GM21737 (cell line): ENCODE results near the gene SNUPN.
"Not testable (repeated sequence)": the region's sequence is repeated elsewhere in the genome, so short reads cannot be mapped to it uniquely, and the experiment has no call there.

Experiments used
- ATAC-seq: cut with Tn5 transposase; IDR thresholded peaks from one replicate; pipeline ENCODE4 v1.9.1; 2021; ENCODE audit warnings: mild to moderate bottlenecking, moderate library complexity; ENCODE audit not compliant: unreplicated experiment

Gene SNUPN

DNA sequence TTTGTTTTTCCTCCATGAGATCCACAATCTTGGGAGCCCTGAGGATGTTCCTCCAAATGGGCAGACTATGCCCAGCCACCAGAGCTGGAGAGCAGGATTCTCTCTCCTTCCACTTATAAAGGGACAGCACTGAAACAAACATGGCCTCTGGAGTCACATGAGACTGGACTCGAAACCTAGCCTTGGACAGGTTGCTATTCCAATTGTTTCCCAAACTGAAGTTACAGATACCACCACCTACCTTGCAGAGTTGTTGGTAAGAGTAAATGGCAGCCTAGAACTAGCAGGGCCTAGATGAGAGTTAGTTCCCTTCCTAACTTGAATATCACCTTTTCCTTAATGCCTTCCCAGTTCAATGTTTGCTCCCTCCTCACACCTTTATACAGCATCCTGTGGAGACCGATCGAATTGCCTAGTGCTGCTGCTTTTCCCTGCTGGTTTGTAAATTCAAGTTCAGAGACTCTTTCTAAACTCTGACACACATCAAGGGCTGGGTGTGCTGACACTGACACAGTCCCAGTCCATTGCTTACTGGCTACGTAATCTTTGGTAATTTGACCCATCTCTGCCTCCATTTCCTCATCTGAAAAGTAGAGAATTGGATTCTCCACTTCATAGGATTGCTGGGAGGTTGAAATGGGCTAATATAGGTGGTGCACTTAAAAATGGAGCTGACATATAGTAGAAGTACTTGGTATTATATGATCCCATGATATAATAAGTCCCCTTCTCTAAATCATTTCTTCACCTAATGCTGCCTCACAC is 11.9 kb upstream of the SNUPN start:
- ATAC-seq: no peak

DNA sequence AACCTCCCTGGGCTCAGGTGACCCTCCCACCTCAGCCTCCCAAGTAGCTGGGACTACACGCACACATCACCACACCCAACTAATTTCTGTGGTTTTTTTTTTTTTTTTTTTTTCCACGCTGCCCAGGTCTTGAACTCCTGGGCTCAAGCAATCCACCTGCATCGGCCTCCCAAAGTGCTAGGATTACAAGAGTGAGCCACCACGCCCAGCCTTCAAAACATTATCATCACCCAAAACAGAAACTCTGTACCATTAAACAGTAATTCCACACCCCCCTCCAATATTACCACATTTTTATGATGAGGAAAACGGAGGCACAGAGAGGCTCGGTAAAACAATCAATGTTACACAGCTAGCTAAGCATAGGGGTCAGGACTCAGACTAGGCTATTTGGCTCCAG is 10.5 kb upstream of the SNUPN start:
- ATAC-seq: no peak

DNA sequence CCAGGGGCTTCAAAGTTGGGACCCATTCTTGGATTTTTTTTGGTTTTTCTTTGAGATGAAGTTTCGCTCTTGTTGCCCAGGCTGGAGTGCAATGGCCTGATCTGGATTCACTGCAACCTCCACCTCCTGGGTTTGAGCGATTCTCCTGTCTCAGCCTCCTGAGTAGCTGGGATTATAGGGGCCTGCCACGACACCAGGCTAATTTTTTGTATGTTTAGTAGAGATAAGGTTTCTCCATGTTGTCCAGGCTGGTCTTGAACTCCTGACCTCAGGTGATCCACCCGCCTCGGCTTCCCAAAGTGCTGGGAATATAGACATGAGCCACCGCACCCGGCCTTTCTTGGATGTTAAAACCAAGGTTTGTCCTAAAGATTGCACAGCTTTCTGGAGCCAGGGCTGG is 8.4 kb upstream of the SNUPN start:
- not testable (repeated sequence) for ATAC-seq

DNA sequence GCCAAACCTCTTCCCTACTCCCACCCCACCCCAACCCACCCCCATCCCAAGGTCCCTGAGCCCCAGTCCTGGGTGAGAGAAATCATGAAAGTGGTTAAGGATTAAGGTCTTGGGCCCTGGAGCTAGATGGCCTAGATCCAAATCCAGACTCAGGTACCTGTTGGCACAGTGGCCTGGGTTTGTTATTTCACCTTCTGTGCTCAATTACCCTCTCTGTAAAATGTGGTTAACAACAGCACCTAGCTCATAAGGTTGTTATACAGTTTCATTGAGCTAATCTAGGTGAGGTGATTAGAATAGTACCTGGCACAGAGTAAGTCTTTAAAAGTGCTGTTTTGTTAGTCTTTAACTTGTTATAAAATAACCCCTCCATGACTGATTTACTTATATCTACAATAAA is 6.4 kb upstream of the SNUPN start:
- ATAC-seq: no peak

DNA sequence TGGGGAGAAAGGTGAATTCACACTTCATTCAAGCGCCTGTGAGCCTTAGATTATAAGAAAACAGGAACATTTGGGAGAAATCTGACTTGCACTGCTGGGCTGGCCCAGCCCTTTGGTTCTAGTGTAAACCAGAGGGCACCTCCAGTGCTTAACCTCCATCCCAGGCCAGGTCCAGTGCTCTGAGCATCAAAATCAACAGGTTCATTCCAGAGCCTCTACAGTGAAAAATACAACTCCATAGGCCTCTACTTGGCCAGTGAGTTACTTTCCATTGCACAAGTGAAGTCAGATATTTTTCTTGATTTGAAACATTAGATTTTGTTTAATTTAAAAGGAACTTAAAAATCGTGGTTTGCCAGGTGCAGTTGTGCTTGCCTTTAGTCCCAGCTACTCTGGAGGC is 3.0 kb downstream of the SNUPN start:
- no peak for ATAC-seq

DNA sequence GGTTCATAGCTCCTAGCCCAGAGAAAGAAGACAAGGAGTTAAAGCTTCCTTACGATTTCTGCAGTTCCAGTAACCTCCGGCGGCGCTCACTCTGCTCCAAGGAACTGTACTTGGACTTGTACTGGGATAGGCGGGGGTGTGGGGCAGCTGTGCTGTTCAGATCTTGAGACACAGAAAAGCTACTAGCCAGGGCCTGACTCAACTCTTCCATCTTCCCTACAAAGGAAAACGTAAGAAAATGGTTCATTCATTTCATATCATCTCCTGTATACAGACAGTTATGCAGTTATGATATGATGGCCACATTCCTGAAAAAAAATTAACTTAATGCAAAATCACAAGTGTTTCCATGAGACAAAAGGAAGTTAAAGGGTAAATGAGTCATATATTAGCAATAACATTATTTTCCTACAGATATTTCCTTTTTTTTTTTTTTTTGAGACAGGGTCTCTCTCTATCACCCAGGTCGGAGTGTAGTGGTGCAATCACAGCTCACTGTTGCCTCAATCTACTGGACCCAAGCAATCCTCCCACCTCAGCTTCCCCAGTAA is 4.6 kb downstream of the SNUPN start:
- ATAC-seq: no peak

DNA sequence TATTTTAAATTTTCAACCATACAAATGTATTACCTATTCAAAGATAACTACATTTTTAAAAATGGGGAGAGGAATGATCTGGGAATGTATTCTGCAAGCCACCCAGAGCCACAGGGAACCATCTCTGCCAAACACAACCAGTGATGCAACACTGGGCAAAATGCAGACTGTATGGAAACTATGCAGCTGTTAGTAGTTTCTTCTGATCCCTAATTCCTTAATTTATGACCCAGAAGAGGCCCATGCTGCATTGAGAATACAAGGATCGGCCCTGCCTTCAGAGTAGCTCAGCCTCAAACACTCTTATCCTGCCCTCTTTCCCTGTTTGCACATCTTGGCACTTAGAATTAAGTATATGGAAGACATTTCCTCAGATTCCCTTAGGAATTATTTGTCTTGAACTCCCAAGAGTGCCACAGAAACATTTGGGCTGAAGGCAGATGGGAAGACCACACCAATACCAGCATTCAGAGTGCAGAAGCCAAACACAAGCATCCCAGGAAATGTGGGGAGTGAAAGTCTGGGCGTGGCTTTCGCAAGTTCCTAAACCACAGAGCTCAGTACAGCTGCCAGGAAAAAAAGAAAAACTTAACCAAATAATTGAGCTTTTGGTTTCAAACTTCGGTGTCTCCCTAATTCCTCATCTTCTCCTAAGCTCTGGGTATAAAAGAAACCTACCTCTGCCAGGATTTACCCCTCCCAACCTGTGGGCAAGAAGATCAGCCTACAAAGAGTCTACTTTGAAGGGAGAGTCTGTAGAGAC is 5.3 kb downstream of the SNUPN start:
- no peak for ATAC-seq

DNA sequence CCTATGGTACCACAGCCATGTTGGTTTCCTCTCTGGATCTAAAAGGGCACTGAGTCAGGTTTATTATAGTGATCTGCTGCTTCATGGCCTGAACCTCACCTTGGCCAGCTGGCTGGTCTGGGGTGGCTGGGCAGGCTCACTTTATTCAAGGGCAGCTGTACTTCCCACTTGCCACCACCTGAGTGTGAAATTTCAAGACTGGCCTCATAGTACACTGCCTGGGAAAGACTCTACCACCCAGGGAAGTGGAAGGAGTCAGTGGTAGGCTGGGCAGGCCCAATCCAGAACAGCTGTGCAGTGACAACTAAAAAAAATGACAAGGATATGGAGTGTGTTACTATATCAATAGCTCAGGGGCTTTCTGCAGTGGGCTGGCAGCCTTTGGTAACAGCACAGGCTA is 8.8 kb downstream of the SNUPN start:
- ATAC-seq: no peak

DNA sequence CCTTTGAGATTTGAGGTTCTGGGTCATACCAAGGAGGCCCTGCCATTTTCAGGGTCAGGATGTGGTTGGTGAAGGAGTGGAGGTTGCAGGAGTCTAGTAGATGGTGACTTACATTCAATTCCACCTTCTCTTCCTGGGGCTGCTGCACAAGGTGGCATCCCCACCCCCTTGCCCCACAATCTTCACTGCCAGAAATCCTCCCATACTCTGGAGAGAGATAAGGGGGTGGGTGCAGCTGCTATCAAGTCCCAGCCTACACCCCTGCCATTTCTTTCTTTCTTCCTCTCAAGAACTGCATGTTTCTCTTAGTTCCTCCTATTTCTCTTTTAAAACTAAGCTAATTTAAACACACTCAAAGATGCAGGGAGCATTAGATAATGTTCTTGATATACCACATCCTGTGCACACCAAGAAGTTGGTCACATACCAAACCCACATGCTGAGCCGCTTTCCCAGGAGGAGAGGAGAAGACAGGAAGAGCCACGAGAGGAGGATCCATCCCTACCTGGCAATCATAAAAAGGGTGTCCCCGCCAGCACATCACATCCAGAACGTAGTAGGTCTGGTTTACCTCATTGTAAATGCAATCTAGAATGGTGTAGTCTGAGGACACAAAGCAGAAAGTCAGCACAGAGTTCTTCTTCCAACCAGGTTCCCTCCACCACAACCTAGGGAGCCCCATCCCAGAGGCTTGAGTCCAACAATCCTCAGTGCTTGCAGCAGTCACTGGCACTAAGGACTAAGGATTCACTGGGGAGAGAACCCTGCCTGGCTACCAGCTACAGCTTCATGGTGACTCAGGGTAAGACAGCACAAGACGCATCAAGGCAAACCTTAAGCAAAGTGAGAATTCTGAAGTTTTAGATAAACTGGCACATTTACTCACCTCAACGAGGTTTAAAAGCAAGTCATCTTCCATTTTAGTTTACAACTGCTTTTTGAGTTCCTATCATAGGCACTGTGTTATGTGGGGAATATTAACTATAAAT is 18.5 kb downstream of the SNUPN start:
- ATAC-seq: no peak

DNA sequence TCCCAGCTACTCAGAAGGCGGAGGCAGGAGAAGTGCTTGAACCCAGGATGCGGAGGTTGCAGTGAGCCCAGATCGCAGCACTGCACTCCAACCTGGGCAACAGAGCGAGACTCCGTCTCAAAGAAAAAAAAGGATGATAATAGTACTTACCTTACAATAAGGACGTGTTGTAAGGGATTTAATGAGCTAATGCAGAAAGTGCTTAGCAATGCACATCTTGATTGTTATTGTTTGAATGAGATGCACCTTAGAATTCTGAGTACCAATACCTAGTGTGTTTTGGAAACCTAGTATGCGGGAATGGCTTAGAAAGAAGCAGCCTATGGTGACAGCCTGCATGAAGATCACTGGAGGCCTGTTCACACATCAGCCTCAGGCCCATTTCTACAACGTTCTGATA is 19.5 kb downstream of the SNUPN start:
- no peak for ATAC-seq

DNA sequence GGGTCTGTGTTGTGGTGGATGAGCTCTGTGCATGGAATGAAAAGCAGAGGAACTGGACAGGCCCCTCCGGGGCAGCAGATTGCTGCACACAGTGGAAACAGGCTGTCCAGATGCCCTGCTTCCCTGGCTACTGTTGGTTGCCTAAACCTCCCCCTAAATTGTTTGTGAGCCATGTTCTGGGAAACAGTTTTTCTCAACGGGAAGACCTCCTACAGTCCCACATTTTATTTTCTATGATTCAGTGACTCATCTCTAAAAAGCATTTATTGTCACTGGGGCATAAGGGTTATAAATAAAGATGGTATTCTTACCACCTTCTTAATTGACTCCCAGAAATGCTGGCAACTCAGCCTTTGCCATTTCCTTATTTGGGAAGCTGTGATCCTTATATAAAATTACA is 26.1 kb downstream of the SNUPN start:
- ATAC-seq: no peak

DNA sequence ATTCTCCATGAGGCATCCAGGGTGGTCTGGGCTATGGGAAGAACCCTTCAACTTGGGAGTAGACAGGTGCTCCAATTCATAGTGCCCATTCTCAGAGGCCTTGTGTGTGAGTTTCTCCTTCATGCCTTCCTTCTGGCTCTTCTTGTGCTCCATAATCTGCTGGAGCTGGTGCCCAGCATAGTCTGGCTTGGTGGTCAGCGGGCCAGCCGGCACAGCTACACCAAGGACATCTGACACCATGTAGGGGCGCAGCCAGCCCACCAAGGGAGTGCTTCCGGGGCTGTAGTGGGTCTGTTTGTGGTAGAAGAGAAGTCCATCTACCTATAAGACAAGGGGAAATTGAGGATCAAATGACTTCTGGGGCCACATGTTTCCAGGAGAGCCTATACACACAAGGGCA is 27.2 kb downstream of the SNUPN start:
- no peak for ATAC-seq

DNA sequence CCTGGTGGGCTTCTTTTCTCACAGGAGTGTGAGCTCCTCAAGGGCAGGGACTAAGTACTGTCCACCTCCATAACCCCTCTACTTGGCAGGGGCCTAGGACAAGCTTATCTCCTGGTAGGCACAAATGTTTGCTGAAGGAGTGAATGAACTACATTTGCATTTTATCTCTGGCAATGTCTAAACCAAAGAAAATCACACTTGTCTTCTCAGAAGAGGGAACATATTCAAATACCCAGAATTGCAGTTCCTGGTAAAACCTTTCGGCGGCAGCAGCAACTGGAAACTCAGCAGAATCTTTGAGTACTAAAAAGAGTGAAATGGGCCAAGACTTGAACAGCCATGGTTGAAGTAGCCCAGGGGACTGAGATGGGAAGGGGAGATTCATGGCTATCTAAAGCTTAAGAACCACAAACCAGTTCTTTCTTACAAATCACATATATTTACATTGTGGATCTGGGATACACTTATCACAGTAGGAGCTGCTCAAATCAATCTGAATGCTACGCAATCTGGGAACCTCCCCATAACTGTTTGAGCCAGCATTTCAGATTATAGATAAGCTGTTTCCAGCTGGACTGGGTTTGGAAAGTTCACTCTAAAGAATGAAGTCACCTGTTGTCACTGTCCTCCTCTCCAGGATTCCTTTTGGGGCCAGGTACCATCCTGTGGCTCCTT is 27.7 kb downstream of the SNUPN start:
- ATAC-seq: no peak

DNA sequence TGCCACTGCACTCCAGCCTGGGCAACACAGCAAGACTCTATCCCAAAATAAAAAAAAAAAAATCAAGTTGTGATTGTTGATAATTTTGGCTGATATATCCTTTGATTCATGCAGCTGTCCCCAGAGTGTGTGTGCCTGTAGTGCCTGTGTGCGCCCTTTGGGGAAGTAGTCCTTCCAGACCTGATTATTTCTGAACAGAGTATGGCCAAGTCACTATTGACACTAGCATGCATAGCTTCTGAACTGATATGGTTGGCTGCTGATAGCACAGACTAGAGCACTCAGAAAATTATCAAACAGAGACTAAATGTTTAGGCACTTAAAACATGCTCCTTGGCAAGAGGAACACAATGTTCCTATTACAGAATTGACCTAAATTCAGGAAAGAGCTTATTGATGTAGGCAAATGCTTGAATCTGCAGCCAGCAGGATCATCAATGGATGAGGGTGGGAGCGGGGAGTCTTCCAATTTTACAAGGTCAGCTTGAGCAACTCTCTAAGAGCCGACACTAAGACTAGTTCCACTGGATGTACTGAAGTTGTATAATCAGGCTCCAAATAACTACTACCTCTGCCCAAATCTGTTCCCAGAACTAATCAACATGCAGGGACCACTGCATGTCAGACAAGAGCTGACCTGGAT is 28.7 kb downstream of the SNUPN start:
- no peak for ATAC-seq

DNA sequence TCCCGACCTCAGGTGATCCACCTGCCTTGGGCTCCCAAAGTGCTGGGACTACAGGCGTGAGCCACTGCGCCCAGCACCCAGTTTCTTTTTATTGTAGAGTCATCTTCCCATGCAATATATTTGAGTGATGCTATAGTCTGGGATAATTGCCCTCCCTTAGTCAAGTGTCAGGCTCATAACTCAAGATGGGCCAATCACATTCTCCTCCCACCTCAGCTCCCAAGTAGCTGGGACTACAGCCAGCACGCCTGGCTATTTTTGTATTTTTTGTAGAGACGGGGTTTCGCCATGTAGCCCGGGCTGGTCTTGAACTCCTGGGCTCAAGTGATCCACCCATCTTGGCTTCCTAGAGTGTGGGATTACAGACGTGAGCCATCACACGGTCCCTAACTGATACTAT is 31.2 kb downstream of the SNUPN start:
- no peak for ATAC-seq

DNA sequence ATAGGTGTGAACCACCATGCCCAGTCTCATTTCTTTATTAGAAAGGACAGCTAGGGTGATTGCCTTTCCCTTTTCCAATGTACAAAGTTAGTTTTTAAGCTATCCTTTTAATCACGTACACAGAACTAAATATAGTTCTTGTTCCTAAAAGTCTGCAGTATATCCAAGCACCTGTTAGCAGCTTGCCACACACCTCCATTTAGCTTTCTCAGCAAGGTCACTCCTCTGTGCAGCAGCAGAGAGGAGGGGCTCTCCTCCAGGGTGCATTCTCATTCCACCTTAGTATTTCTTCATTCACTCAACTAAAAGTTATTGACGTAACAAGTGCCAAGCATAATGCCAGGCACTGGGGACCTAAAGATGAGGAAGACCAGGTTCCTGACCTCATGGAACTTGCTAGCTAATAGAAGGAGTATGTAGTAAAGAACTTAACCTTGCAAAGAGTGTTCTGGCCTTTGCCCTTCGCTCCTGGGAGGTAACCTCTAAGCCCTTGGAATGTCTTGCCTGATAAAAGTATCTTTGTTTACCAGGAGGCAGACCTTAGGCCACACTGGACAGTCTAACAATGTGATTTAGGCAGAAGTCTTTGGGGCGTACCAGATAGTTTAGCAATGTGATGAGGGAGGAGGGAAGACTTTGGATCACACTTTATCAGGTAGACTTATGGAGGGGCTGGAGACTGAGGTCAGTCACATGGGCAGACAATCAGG is 33.7 kb downstream of the SNUPN start:
- no peak for ATAC-seq

DNA sequence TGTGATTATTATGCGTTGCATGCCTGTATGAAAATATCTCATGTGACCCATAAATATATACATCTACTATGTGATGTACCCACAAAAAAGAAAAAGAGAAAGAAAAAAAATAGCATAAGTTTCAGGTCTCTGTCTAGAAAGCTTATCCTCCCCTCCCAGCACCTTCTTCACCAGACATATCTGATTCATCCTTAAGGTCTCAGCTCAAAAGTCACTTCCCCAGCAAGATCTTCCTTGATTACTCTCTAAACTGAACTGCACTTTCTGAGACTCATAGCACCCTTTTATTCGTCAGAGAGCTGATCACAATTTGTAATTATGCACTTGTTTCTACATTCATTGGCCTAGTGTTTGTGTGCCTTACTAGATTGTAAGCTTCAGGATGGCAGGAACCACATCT is 35.3 kb downstream of the SNUPN start:
- ATAC-seq: no peak

DNA sequence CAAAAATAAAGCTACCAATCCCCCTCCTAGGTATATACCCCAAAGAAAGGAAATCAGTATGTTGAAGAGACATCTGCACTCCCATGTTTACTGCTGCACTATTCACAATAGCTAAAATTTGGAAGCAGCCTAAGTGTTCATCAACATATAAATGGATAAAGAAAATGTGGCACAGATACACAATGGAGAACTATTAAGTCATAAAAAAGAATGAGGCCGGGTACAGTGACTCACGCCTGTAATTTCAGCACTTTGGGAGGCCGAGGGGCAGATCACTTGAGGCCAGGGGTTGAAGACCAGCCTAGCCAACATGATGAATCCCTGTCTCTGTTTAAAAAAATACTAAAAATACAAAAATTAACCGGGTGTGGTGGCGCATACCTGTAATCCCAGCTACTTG is 36.5 kb downstream of the SNUPN start:
- ATAC-seq: no peak

DNA sequence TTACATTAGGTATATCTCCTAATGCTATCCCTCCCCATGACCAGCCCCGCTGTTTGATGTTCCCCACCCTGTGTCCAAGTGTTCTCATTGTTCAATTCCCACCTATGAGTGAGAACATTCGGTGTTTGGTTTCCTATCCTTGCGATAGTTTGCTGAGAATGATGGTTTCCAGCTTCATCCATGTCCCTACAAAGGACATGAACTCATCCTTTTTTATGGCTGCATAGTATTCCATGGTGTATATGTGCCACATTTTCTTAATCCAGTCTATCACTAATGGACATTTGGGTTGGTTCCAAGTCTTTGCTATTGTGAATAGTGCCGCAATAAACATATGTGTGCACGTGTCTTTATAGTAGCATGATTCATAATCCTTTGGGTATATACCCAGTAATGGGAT is 39.1 kb downstream of the SNUPN start:
- not testable (repeated sequence) for ATAC-seq
